ENCODE results near the gene GNAO1. TPM values are rescaled to one million over a fixed set of nuclear protein-coding genes. Genes with fewer than 3 reads are reported as not detected.

GNAO1 gene
- total RNA-seq, 4 donors from 2014 or later: 1.4 to 4.4 (median 2.5) TPM

DNA sequence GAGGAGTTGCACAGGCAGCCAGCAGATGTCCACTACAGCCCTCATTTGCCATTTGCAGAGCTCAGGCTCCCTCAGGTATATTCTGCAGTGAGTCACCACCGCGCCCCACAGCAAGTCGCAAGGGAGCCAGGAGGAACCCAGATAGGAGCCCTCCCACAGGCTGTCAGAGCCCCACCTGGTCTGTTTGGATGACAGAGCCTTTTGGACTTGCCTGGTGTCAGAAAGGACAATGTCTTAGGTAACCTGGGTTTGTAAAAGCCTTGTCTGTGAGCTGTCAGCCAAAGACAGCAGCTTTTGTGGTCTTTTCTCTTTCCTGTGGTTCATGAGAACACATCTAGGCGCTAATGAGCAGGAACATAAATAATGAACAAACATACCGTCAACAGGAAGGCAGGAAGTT, 70.9 kb downstream of the GNAO1 start:
- no peak overlapping the region for H3K4me3 ChIP-seq (replicated peaks in 1 of 3)
- intact Hi-C loops (cut with DNase I): no loop called here
- no peaks in the 10 kb centered on the region for H3K36me3 ChIP-seq
- TF ChIP-seq POLR2A (IDR thresholded peaks at IDR 0.05): no peak
- TF ChIP-seq, protein P1, sequence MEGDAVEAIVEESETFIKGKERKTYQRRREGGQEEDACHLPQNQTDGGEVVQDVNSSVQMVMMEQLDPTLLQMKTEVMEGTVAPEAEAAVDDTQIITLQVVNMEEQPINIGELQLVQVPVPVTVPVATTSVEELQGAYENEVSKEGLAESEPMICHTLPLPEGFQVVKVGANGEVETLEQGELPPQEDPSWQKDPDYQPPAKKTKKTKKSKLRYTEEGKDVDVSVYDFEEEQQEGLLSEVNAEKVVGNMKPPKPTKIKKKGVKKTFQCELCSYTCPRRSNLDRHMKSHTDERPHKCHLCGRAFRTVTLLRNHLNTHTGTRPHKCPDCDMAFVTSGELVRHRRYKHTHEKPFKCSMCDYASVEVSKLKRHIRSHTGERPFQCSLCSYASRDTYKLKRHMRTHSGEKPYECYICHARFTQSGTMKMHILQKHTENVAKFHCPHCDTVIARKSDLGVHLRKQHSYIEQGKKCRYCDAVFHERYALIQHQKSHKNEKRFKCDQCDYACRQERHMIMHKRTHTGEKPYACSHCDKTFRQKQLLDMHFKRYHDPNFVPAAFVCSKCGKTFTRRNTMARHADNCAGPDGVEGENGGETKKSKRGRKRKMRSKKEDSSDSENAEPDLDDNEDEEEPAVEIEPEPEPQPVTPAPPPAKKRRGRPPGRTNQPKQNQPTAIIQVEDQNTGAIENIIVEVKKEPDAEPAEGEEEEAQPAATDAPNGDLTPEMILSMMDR (IDR thresholded peaks at IDR 0.05): no peak
- no peak overlapping the region for H3K27ac ChIP-seq
- no peaks in the 10 kb centered on the region for H3K9me3 ChIP-seq
- H3K4me1 ChIP-seq: peaks cover 9 to 11% of the 10 kb centered on the region in 2 donors
- no peaks in the 10 kb centered on the region for H3K27me3 ChIP-seq
- DNase-seq: no peak
- 77 to 81% methylated on average over 5 of the region's 5 CpGs for WGBS, 2 donors

DNA sequence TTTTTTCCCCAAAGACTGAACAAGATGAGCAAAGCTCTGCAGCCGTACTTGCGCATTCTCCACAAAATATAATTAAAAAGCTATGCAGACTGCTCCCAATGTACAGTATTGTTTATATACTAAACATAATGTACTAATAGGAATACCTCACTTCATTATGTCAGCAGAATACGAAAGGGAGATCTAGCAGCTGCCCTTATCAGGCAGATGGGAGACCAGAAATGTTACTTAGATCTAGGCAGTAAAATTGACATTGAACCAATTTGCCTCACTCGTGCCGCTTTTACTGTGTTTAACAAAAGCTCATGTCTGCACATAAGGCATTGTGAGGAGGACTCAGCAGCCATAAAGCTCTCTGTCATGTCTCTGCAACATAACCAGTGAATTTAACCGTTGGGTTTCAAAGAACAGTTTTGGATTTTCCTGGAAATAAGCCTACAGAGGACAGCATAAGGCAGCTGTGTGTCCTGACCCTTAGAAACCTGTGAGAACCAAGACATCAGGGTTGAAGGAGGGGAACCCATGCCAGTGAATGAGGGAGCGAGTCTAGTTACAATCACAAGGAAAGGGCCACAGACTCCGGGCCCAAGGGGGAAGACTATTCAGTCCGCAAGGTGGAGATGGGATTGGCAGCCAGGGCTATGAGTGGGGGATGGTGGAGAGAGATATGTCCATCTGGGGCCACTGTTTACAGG, 71.4 kb downstream of the GNAO1 start:
- Histone ChIP-seq H3K4me3 (replicated peaks in 1 of 3) (no peak overlapping the region), H3K4me1 (peaks cover 4 to 6% of the 10 kb centered on the region in 2 donors), H3K27ac (no peak overlapping the region), H3K36me3 (no peaks in the 10 kb centered on the region), H3K9me3 (no peaks in the 10 kb centered on the region), H3K27me3 (no peaks in the 10 kb centered on the region)
- DNase-seq: no peak
- TF ChIP-seq, protein P1 (IDR thresholded peaks at IDR 0.05): no peak
- TF ChIP-seq POLR2A (IDR thresholded peaks at IDR 0.05): no peak
- intact Hi-C loops (cut with DNase I): no loop called here
- 83 to 87% methylated on average over 9 of the region's 9 CpGs for WGBS, 2 donors

- no peak overlapping the region for H3K27ac ChIP-seq
- intact Hi-C loops (cut with DNase I): no loop called here
- no peaks in the 10 kb centered on the region for H3K4me1 ChIP-seq
- TF ChIP-seq POLR2A (IDR thresholded peaks at IDR 0.05): no peak
- TF ChIP-seq, protein P1 (IDR thresholded peaks at IDR 0.05): no peak
- WGBS, 2 donors: 83 to 92% methylated on average over 7 to 11 of the region's 11 CpGs
- H3K27me3 ChIP-seq: no peaks in the 10 kb centered on the region
- DNase-seq: no peak
- no peak overlapping the region for H3K4me3 ChIP-seq (replicated peaks in 1 of 3)
- H3K9me3 ChIP-seq: no peaks in the 10 kb centered on the region
- H3K36me3 ChIP-seq: no peaks in the 10 kb centered on the region
These were observed 72.7 kb downstream of the GNAO1 start for GRCh38 chr16:56263711-56264608.

GRCh38 chr16:56264609-56264972, 73.3 kb downstream of the GNAO1 start:
- DNase-seq: no peak
- TF ChIP-seq, protein P1 (IDR thresholded peaks at IDR 0.05): no peak
- TF ChIP-seq POLR2A (IDR thresholded peaks at IDR 0.05): no peak
- no peaks in the 10 kb centered on the region for H3K4me1 ChIP-seq
- intact Hi-C loops (cut with DNase I): no loop called here
- no peak overlapping the region for H3K27ac ChIP-seq
- 93 to 97% methylated on average over 2 of the region's 2 CpGs for WGBS, 2 donors
- H3K27me3 ChIP-seq: no peaks in the 10 kb centered on the region
- no peaks in the 10 kb centered on the region for H3K9me3 ChIP-seq
- no peaks in the 10 kb centered on the region for H3K36me3 ChIP-seq
- no peak overlapping the region for H3K4me3 ChIP-seq (replicated peaks in 1 of 3)

GRCh38 chr16:56265184-56265583, 73.9 kb downstream of the GNAO1 start:
- intact Hi-C loops (cut with DNase I): no loop called here
- Histone ChIP-seq H3K4me1 (no peaks in the 10 kb centered on the region), H3K27ac (no peak overlapping the region), H3K27me3 (no peaks in the 10 kb centered on the region), H3K36me3 (no peaks in the 10 kb centered on the region), H3K4me3 (replicated peaks in 1 of 3) (no peak overlapping the region), H3K9me3 (no peaks in the 10 kb centered on the region)
- WGBS, 2 donors: 97 to 99% methylated on average over 3 to 4 of the region's 4 CpGs
- DNase-seq: no peak
- TF ChIP-seq, protein P1 (IDR thresholded peaks at IDR 0.05): no peak
- TF ChIP-seq POLR2A (IDR thresholded peaks at IDR 0.05): no peak
